ENCODE measurements around the gene FGD1. TPM values are rescaled to one million over a fixed set of nuclear protein-coding genes. Genes with fewer than 3 reads are reported as not detected.

The FGD1 gene
- total and polyA plus RNA-seq, 2 experiments from 2014 or later = 6.0 to 8.6 TPM

DNA sequence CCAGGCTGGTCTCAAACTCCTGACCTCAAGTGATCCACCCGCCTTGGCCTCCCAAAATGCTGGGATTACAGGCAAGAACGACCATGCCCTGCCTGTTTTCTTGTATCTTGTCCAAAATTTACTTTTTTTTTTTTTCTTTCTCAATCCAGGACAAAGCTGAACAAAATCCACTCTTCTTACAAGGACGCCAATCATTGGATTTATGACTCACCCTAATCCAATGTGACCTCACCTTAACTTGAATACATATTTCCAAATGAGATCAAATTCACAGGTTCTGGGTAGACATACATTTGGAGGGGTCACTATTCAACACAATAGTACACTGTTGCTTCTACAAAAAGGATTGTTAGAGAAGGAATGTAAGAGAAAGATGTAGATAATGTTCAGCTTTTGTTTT, 73.9 kb downstream of the FGD1 start:
- no peaks in the 10 kb centered on the region for H3K36me3 ChIP-seq (ENCODE audit: low read depth)
- H2AFZ ChIP-seq = no peak overlapping the region
- H3K4me1 ChIP-seq (ENCODE audit: insufficient read depth) = no peaks in the 10 kb centered on the region
- no peaks in the 10 kb centered on the region for H3K79me2 ChIP-seq (ENCODE audit: insufficient read depth)
- TF ChIP-seq EZH2 (IDR thresholded peaks at IDR 0.05; ENCODE audit: insufficient read depth, poor library complexity, severe bottlenecking) (no peak), EZH2phosphoT487 (IDR thresholded peaks at IDR 0.05; ENCODE audit: insufficient read depth, low read depth) (no peak)
- no peaks in the 10 kb centered on the region for H3K27me3 ChIP-seq (replicated peaks; ENCODE audit: insufficient read depth)
- H3K9me2 ChIP-seq (ENCODE audit: insufficient read depth) = no peaks in the 10 kb centered on the region
- no peak overlapping the region for H3K4me3 ChIP-seq
- 62 to 64% methylated on average over 3 of the region's 3 CpGs for WGBS, 2 experiments (ENCODE audit: low coverage in 1 of 2, low lambda C conversion rate in 2 of 2, missing lambda C conversion rate in 2 of 2)
- no peak for DNase-seq
- H3K9ac ChIP-seq = no peak overlapping the region
- no peak overlapping the region for H3K4me2 ChIP-seq (ENCODE audit: unreplicated experiment)
- in situ Hi-C loops (cut with MboI) = no loop called here
- no peaks in the 10 kb centered on the region for H4K20me1 ChIP-seq (ENCODE audit: insufficient read depth)
- no peaks in the 10 kb centered on the region for H3K9me3 ChIP-seq (ENCODE audit: low read depth)
- H3K27ac ChIP-seq = no peak overlapping the region
- no peaks in the 10 kb centered on the region for H3F3A ChIP-seq (ENCODE audit: insufficient read depth)

GRCh38 chrX:54419559-54420302, 76.3 kb downstream of the FGD1 start:
- Histone ChIP-seq H3K36me3 (ENCODE audit: low read depth) (no peaks in the 10 kb centered on the region), H2AFZ (no peak overlapping the region), H3K27me3 (replicated peaks; ENCODE audit: insufficient read depth) (no peaks in the 10 kb centered on the region), H3F3A (ENCODE audit: insufficient read depth) (no peaks in the 10 kb centered on the region), H3K9me3 (ENCODE audit: low read depth) (no peaks in the 10 kb centered on the region), H4K20me1 (ENCODE audit: insufficient read depth) (no peaks in the 10 kb centered on the region), H3K9ac (no peak overlapping the region), H3K27ac (no peak overlapping the region), H3K79me2 (ENCODE audit: insufficient read depth) (no peaks in the 10 kb centered on the region), H3K4me2 (ENCODE audit: unreplicated experiment) (no peak overlapping the region), H3K4me3 (no peak overlapping the region), H3K9me2 (ENCODE audit: insufficient read depth) (no peaks in the 10 kb centered on the region), H3K4me1 (ENCODE audit: insufficient read depth) (no peaks in the 10 kb centered on the region)
- no peak for TF ChIP-seq EZH2 (IDR thresholded peaks at IDR 0.05; ENCODE audit: insufficient read depth, poor library complexity, severe bottlenecking)
- in situ Hi-C loops (cut with MboI) = no loop called here
- no peak for DNase-seq
- WGBS, 2 experiments (ENCODE audit: low coverage in 1 of 2, low lambda C conversion rate in 2 of 2, missing lambda C conversion rate in 2 of 2) = 17 to 31% methylated on average over 3 of the region's 3 CpGs

DNA sequence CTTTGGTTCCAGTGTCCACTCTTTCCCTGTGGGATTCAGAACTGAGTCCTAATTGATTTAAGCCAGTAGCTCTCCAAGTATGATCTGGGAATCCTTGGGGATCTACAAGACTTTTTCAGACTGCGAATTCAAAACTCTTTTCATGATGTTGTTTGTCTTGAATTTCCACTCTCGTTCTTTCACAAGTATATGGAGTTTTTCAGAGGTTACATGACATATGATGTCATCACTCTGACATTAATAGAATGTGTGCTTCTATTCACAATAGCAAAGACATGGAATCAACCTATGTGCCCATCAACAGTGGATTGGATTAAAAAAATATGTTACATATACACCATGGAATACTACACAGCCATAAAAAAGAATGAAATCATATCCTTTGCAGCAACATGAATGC, 79.1 kb downstream of the FGD1 start:
- H3K27ac ChIP-seq = no peak overlapping the region
- H3K9ac ChIP-seq = no peak overlapping the region
- no peaks in the 10 kb centered on the region for H3K4me1 ChIP-seq (ENCODE audit: insufficient read depth)
- H4K20me1 ChIP-seq (ENCODE audit: insufficient read depth) = no peaks in the 10 kb centered on the region
- H3F3A ChIP-seq (ENCODE audit: insufficient read depth) = no peaks in the 10 kb centered on the region
- no peaks in the 10 kb centered on the region for H3K79me2 ChIP-seq (ENCODE audit: insufficient read depth)
- no peak overlapping the region for H3K4me3 ChIP-seq
- H3K36me3 ChIP-seq (ENCODE audit: low read depth) = no peaks in the 10 kb centered on the region
- H3K4me2 ChIP-seq (ENCODE audit: unreplicated experiment) = no peak overlapping the region
- H3K9me3 ChIP-seq (ENCODE audit: low read depth) = no peaks in the 10 kb centered on the region
- in situ Hi-C loops (cut with MboI) = no loop called here
- no peak overlapping the region for H2AFZ ChIP-seq
- no peaks in the 10 kb centered on the region for H3K9me2 ChIP-seq (ENCODE audit: insufficient read depth)
- TF ChIP-seq EZH2phosphoT487 (IDR thresholded peaks at IDR 0.05; ENCODE audit: insufficient read depth, low read depth) (no peak), EZH2 (IDR thresholded peaks at IDR 0.05; ENCODE audit: insufficient read depth, poor library complexity, severe bottlenecking) (no peak)
- no peaks in the 10 kb centered on the region for H3K27me3 ChIP-seq (replicated peaks; ENCODE audit: insufficient read depth)
- WGBS, 2 experiments (ENCODE audit: low coverage in 1 of 2, low lambda C conversion rate in 2 of 2, missing lambda C conversion rate in 2 of 2) = 65 to 76% methylated on average over 2 of the region's 2 CpGs
- DNase-seq = no peak

GRCh38 chrX:54415534-54416350, 80.3 kb downstream of the FGD1 start:
- Histone ChIP-seq H3K9me2 (ENCODE audit: insufficient read depth) (no peaks in the 10 kb centered on the region), H3F3A (ENCODE audit: insufficient read depth) (no peaks in the 10 kb centered on the region), H3K27ac (no peak overlapping the region), H3K9ac (no peak overlapping the region), H3K36me3 (ENCODE audit: low read depth) (no peaks in the 10 kb centered on the region), H3K4me1 (ENCODE audit: insufficient read depth) (no peaks in the 10 kb centered on the region), H3K27me3 (replicated peaks; ENCODE audit: insufficient read depth) (no peaks in the 10 kb centered on the region), H4K20me1 (ENCODE audit: insufficient read depth) (no peaks in the 10 kb centered on the region), H2AFZ (no peak overlapping the region), H3K4me3 (no peak overlapping the region), H3K9me3 (ENCODE audit: low read depth) (no peaks in the 10 kb centered on the region), H3K79me2 (ENCODE audit: insufficient read depth) (no peaks in the 10 kb centered on the region), H3K4me2 (ENCODE audit: unreplicated experiment) (no peak overlapping the region)
- DNase-seq = no peak
- TF ChIP-seq EZH2 (IDR thresholded peaks at IDR 0.05; ENCODE audit: insufficient read depth, poor library complexity, severe bottlenecking) (no peak), EZH2phosphoT487 (IDR thresholded peaks at IDR 0.05; ENCODE audit: insufficient read depth, low read depth) (no peak)
- in situ Hi-C loops (cut with MboI) = no loop called here
- WGBS, 2 experiments (ENCODE audit: low coverage in 1 of 2, low lambda C conversion rate in 2 of 2, missing lambda C conversion rate in 2 of 2) = 2 to 10% methylated on average over 7 to 13 of the region's 13 CpGs

Measured in GM23248 (cell line).